Measurements from ENCODE around the gene OGFRL1. TPM values are rescaled to one million over a fixed set of nuclear protein-coding genes. Genes with fewer than 3 reads are reported as not detected.

Gene OGFRL1
- polyA plus RNA-seq, 4 donors: 19.2 to 23.7 (median 20.7) TPM

DNA sequence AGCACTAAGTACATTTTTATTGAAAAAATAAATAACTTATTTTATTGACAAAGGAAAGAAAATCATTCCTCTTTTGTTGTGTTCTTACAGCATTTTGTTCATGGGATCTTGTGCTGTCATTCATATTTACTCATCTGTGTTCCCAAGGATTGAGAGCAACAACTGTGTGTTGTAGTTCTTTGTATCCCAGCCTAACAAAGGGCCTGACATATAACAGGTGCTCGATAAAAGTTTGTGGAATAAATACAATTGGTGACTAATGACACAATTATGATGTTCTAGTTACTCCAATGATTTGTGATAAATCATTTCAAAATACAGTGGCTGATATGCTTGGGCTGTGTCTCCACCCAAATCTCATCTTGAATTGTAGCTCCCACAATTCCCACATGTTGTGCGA lies 7.9 kb upstream of the OGFRL1 start:
- DNase-seq (ENCODE audit: low read depth in 4 of 4, low spot score in 2 of 4): no peak

DNA sequence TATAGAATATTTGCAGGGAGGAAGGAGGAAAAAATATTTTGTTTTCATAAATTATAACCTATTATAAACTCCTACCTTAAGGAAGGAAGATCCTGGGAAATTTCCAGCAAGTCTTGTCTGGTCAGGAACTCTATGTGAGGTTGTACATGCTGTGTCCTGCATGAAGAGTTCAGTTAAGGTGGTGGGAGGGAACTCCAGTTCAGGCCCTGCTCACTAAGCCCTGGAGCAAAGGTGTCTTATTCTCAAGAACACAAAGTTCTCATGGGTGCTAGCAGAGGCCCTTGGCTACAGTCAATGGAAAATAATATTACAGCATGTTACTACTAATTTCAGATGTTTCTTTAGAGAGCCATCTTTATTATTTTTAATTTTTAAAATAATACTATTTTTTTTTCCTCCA lies 3.8 kb upstream of the OGFRL1 start:
- DNase-seq (ENCODE audit: low read depth in 4 of 4, low spot score in 2 of 4): no peak

DNA sequence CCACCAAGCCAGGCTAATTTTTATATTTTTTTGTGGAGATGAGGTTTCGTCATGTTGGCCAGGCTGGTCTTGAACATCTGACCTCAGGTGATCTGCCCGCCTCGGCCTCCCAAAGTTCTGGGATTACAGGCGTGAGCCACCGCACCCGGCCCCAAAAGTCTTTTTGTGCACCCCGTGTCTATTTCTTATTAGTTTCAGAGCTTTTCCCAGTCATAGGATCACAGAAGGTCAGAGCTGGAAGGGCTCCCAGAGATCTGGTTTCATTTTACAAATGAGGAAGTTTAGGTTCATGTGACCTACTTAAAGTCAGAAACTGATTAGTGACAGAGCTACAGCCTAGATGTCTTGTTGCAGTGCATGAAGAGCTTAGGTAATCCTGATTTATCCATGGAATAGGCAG lies 1.6 kb upstream of the OGFRL1 start:
- no peak for DNase-seq (ENCODE audit: low read depth in 4 of 4, low spot score in 2 of 4)

DNA sequence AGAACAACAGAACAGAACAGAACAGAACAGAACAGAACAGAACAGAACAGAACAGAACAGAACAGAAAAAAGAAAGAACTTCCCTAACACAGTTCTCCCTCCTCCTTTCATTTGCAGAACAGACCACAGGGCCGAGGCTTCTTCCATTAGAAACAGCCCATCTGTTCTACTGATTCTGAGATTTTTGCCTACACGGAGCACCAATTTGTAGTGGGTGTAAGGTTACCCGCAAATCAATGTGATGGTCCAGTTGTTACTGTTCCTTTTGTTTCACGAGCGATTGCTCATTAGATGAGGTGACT lies 734 bp upstream of the OGFRL1 start:
- DNase-seq (ENCODE audit: low read depth in 4 of 4, low spot score in 2 of 4): no peak

DNA sequence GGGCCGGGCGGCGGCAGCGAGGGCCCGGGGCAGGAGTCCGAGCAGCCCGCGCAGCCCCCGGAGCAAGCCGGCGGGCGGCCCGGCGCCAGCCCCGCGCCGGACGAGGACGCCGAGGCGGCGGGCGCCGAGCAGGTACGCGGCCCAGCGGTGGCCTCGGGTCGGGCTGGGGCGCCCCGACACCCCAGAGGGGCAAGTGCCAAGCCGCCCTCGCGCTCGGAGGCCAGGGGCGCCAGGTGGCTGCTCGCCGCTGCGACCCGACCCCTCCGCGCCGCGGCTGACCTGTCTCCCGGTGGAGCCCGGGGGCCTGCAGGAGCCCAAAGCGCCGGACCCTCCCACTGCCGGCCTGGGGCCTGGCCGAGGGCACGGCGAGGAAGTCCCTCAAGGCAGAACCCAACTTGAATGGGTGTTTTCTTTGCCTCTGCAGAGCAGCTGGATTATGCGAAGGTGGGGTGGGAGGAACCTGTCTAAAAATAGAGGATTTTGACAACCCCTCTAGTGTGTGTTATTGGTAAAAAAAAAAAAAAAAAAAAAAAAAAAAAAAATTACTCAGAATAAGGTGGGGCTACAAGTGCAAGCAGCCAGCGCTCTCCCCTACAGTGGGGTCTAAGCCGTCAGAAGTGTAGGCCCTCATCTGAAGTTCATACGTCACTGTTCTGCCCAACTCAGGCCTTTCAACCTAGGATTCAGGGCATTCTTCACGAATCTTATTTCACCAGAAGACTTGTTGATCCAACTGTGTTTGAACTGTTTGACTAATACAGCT lies 609 bp downstream of the OGFRL1 start:
- DNase-seq (ENCODE audit: low read depth in 4 of 4, low spot score in 2 of 4): peak in 1 of 4 donors; percentile 19

DNA sequence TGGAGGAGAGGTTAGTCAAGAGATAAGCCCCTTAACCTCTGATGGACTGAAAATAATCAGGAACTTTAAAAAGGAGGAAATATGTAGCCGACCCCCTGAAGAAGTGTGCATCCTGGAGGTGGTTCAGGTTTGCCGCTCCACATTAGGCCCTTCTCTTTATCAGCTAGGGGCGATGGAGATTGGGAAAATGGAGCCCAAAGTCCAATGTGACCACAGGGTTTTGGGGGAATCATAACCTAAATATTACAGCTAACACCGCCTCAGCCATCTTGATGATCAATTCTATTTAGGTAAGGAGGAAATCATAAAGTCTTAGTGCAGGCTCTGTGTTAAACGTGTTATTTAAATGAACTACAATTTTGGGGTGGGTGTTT lies 1.2 kb downstream of the OGFRL1 start:
- DNase-seq (ENCODE audit: low read depth in 4 of 4, low spot score in 2 of 4): no peak

DNA sequence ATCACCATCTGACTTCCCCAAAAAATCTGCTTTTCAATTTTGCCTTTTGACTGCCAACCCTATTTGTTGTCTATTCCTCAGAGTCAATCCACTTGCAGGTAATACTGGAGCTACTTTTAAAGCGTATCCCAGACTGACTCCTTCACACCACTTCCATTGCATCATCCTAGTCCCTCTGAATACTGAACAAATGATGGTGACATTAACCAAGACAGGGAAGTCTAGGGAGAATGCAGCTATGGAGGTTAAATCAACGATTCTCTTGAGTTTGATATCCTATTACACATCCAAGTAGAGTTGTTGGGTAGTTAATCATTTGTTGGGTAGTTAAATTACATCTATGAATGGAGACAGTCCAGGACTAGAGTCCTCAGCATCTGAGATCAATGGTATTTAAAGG lies 2.0 kb downstream of the OGFRL1 start:
- DNase-seq (ENCODE audit: low read depth in 4 of 4, low spot score in 2 of 4): no peak

DNA sequence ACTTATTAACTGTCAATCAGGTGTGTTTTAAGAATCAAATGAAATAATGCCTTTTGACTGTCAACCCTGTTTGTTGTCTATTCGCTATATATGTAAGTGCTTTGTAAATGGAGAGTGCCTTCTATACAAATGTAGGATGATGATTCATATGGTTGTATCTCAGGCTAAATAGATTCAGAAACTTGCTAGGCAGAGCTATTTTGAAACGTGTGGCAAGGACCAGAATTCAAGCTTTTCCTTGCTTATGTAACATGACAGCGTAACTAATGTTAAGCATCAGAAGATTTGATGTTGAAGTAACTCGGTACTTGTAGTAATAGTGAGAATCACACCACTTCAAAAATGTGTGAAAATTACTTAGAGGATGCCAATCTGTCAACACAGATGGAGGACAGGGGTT lies 3.4 kb downstream of the OGFRL1 start:
- no peak for DNase-seq (ENCODE audit: low read depth in 4 of 4, low spot score in 2 of 4)

DNA sequence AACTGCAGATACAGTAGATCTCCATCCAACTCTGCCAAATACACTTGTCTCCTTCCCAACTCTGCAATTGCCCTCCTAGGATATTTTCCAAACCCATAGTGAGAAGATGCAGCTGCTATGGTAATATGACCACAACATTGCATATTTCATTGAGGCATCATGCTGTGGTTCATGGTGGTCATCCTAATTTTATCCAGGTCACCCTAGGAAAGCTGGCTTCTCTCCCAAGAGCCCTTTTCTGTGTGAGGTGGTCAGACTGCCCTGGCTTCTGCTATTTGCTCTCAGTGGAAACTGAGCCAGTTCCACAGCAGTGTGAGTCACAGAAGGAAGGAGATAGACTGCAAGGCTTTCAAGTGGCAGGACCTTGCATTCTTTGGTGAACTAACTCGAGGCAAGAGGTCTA lies 5.5 kb downstream of the OGFRL1 start:
- DNase-seq (ENCODE audit: low read depth in 4 of 4, low spot score in 2 of 4): no peak

DNA sequence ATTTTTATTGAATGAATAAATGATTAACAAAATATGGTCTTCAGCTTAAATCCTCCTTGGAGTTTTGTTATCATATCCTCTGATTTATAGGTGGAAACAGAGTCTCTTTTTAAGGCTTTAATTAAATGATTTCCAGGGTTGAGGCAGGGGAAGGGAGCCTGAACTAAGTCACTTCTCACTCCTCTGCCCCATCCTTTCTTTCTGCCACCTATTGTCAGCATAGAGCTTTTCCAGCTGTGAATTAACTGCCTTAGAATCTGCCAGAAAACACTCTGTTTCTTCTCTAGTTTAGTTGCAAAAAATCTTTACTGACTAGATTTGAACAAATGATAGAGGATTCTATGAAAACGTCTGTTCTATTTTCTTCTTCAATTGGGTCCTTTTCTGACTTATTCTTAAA lies 9.8 kb downstream of the OGFRL1 start:
- DNase-seq (ENCODE audit: low read depth in 4 of 4, low spot score in 2 of 4): no peak

DNA sequence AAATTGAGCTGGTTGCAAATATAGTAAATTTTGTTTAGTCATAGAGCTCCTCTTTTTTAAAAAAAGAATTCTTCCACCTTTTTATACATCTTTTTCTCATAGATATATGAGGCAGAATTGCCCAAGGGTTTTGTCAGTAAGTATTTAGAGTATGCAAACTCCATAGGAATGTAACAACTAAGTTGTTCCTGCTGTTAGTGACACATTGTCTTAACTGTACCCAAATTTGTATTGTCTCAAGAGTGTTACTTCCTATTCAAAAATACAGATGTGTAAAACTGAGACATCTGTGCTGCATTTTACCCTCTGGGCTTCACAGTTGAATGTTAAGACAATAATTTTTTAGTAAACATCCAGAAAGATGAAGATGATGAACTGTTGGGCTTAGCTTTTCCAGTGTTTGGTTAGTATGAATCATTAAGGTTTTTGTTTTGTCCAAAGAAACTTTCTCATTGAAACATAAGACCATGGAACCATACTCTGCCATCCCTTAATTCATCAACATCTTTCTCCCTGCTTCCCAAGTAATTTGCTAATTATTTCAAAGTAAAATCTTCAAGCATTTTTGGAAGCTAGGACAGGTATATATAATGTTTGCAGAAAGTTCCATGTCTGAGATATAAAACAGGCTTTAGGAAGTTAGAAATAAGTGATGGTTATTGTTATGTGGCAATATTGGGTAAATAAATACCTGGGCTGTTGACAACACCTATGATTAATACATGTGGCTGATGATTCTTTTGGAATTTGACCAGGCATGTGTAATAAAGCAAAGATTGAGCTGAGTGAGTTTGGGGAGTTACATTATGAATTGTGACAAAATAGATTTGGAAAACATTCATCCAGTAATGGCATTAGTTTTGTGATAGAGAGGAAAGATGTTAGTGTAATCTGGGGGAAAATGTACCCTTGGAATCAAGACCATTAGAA lies 11.2 kb downstream of the OGFRL1 start:
- DNase-seq (ENCODE audit: low read depth in 4 of 4, low spot score in 2 of 4): no peak

DNA sequence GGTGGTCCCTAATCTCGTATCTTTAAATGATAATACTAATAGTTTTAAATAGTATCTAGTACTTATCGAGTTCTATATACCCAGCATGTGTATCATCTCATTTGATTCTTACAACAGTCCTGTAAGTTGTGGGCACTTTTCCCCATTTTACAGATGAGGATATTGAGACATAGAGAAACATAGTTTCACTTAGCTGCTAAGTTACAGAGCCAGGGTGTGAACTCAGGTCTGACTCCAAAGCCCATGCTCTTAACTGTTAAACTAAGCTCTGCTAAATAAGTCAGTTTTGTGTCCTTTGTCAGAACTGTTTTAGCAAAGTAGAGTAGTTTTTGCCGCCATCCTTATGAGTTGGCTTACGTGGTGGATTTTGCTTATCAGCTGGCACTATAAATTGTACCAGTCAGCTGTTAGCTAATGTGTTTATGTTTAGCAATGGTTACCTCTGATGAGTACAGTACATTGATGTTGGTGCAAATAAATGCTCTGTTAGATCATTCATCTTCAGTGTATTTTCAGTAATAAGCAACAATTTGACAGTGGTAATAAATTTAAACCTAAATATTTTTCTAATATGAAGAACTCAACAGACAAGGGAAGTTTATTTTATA lies 12.1 kb downstream of the OGFRL1 start:
- DNase-seq (ENCODE audit: low read depth in 4 of 4, low spot score in 2 of 4): no peak

DNA sequence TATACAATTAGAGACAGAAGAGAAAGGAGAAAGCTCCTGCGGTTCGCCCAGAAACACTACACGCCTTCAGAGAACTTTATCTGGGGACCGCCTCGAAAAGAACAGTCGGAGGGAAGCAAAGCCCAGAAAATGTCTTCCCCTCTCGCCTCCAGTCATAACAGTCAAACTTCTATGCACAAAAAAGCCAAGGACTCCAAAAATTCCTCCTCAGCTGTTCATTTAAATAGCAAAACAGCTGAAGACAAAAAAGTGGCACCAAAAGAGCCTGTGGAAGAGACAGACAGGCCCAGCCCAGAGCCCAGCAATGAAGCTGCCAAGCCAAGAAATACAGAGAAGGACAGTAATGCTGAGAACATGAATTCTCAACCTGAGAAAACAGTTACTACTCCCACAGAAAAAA lies 12.9 kb downstream of the OGFRL1 start:
- DNase-seq (ENCODE audit: low read depth in 4 of 4, low spot score in 2 of 4): no peak

DNA sequence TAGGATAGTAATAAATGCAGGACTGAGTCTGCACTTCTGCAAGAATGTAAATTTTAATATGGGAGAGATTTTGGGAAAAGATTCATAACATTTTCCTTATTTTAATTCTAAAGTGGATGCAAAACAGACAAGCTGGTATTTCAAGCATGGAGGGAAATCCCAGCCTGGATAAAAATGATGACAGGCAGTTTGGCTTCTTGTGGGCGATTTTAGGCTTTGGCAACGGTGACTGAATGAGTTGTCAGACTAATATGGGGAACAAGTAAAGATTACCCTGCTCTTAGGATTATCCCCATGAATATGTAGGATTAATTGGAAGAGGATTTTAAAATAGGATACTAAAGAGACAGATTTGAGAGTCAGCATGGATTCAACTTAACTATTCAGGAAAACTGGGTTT lies 21.0 kb downstream of the OGFRL1 start:
- no peak for DNase-seq (ENCODE audit: low read depth in 4 of 4, low spot score in 2 of 4)

DNA sequence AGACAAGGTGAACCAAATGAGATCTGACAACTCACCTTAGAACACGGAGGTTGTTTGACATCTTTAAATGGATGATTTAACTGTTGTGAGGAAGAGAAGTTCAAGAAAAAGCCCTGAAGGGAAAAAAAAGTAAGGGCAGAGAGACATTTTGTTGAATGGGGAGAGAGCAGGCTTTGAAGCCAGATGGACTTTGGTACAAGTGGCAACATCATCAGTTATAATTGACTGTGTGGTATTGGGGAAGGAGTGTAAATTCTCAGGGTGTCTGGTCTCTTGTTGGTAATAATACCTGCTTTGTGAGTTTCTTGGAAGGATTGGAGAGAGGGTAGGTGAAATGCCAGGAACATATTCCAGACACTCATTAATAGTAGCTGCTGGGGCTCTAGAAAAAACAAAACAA lies 21.6 kb downstream of the OGFRL1 start:
- no peak for DNase-seq (ENCODE audit: low read depth in 4 of 4, low spot score in 2 of 4)

DNA sequence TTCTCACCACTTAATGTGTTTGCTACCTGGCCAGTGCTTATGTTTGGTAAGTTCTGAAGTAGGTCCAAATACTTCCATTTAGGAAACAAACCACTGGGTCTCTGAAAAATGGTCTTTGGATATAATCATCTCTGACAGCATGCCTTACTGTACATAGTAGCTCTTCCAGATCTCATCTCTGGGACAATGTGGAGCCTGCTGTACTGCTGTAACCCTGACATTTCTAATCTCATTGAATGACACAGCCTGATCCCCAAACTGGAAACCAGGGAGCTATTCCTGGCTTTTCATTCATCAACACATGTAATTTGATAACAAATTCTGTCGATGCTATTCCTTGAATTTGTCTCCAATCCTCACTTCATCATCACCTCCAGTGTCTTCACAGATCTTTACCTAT lies 23.5 kb downstream of the OGFRL1 start:
- DNase-seq (ENCODE audit: low read depth in 4 of 4, low spot score in 2 of 4): no peak

DNA sequence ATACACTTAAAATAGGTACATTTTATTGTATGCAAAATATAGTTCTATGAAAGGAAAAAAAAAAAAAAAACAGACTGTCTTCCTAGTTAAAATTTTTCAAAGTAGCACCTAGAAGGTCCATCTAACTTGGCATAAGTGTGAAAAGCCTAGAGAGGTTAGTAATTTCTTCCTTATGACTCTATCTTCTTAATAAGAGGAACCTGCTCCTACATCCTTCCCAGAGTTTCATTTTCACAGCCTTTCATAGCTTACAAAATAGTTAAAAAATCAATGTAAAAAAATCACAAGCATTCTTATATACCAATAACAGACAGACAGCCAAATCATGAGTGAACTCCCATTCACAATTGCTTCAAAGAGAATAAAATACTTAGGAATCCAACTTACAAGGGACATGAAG lies 28.8 kb downstream of the OGFRL1 start:
- DNase-seq (ENCODE audit: low read depth in 4 of 4, low spot score in 2 of 4): no peak

DNA sequence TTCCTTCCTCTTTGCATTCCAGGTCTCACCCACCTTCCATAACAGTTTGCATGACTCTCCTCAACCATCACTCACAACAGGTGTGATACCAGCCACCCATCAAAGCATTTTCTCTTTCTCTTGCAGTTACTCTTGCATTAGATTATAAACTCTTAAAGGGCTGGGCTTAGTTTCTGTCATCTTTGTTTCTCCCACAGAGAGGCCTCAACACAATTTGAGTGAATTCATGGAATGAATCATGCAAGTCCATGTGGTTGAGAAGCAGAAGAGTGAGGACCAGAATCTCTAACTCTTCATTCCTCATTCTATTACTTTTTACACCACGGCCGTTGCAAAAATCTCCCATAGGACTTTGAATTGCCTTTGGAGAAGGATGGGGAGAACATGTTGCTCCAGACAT lies 31.4 kb downstream of the OGFRL1 start:
- DNase-seq (ENCODE audit: low read depth in 4 of 4, low spot score in 2 of 4): no peak

DNA sequence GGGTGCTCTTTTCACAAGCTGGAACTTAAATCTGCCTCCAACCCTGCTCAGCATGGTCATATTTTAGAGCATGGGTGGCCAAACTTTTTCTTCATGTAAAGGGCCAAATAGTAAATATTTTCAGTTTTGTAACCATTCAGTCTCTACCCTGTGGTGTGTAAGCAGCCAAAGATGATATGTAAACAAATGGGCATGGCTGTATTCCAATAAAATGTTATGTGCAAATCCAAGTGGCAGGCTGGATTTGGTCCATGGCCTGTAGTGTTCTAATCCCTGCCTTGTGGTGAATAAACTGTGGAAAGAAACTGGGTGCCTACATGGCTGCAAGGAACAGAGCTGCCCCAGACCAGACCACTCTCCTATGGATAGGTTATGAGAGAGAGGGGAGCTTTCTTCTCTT lies 32.7 kb downstream of the OGFRL1 start:
- no peak for DNase-seq (ENCODE audit: low read depth in 4 of 4, low spot score in 2 of 4)

DNA sequence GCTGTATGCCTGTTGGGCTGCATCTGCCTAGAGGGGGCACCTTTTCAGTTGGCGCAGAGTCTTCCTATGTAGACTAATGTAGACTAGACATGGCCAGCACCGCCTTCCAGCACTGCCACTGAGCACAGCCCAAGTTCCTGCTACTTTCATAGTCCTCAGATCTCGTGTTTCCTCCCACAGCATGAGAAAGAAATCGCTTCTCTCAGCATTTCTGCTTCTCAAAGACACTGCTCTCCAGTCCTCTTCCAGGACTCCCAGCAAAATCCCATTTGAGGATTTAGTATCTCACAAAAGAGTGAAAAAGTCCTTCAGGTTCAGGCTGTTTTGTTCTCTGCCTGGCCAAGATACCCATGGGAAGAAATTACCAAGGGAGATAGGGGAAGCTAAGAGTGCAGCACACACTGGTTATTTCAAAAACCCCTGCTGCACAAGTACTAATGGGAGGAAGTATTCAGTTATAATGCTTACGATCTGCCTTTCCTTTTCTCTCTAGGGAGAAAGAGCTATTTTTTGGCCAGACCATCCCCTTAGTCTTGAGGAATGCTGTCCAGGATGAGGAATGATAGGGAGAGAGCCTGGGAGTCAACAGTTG lies 35.7 kb downstream of the OGFRL1 start:
- DNase-seq (ENCODE audit: low read depth in 4 of 4, low spot score in 2 of 4): no peak

DNA sequence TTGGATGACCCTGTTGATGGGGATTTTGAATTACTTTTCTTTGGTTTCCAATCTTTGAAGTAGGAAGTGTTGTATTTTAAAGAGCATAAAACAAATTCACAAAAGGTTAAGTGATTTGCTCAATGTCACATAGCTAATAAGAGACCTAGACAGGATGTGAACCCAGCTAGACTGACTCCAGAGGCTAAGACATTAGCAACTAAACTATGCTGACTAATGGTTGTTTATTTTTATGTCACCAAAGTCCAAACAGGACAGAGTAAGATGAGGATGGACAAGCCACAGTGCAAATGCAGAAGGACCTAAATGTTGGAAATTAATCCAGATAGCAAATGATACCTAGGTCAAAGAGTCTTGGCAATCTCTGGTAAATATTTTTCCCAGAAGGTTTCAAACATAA lies 38.0 kb downstream of the OGFRL1 start:
- DNase-seq (ENCODE audit: low read depth in 4 of 4, low spot score in 2 of 4): no peak

Data from left renal cortex interstitium (tissue), 4 donors.